TTC549 (cell line): ENCODE measurements around the gene GFY.

Source experiments
- FAIRE-seq: peaks from 2 replicates; lab custom pipeline; 2012; peaks lifted over from hg19 to GRCh38; lab: Jason Lieb, UNC

The GFY gene, protein sequence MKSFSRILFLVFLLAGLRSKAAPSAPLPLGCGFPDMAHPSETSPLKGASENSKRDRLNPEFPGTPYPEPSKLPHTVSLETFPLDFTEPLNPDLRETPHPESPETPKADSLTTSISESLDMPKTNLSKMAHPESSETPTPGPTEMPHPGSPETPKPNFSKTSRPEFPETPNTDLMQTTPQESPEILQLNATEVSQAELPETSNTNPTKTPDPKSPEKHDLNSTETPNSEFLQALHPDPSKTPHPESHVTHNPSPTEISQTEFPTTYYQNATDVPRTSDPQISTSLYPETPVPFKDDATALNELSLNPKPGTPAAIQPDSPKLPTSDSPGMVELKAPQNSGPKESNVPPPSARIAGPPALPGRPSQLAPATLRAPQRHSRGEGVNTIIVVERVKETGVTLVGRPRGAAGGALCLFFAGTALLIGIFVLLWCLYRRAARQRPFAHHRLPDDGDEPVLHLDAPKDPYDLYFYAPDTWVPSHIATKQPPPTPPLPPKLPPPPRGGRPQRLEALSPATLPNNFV

GRCh38 chr19:49425178-49425577, at the start of gene GFY:
Gene GFY, plus strand, starts transcription at chr19:49425388. Its CDS starts 1,043 bp downstream, at chr19:49426431.
- FAIRE-seq = no peak

DNA sequence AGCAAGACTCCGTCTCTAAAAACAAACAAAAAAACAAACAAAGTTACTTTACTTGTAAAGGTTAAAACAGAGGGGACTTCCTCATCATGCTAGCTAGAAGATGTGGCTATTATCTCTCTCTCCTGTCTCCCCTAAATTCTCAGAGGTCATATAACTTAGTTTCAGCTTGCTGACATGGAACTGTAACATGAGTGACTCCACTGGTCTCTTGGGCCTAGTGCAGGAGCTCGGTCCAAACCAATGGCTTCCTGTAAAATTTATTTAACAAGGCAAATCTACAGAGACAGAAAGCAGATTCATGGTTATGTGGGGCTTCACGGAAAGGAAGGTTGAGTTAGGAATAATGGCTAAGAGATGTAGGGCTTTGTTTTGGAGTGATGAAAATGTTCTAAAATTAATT, 46.7 kb upstream of the GFY start:
- no peak for FAIRE-seq

- no peak for FAIRE-seq
Observed at GRCh38 chr19:49380391-49380790, 44.8 kb upstream of the GFY start.

GRCh38 chr19:49382639-49383038, 42.5 kb upstream of the GFY start:
- no peak for FAIRE-seq

- FAIRE-seq = no peak
Observed at GRCh38 chr19:49383599-49383998, 41.6 kb upstream of the GFY start.

DNA sequence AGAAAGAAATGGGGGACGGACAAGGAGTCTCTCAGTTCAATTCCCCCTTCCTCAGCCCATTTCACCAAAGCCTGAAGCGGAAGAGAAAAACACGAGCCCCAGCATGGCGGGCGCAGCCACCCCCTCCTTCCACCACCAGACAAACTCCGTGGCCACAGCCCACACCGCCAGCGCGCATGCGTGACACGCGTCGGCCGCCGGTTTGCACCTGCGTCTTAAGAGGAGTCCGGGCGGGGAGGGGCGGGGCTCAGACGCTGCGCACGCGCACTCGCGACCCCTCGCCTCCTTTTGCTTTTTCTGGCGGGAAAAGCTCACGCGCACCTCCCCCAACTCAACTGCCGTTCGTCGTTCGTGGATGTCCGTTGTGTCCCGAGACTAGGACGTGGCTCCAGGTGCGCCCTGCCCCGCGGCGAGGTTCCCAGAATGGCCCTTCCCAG, 37.2 kb upstream of the GFY start, which contains the start of gene KASH5:
KASH5 (plus strand) TSS at position 314 of the 437 bp plus-strand sequence. CDS start 2,635 bp downstream, outside the sequence.
- FAIRE-seq = no peak

GRCh38 chr19:49389406-49389805, 35.8 kb upstream of the GFY start:
- FAIRE-seq = no peak

DNA sequence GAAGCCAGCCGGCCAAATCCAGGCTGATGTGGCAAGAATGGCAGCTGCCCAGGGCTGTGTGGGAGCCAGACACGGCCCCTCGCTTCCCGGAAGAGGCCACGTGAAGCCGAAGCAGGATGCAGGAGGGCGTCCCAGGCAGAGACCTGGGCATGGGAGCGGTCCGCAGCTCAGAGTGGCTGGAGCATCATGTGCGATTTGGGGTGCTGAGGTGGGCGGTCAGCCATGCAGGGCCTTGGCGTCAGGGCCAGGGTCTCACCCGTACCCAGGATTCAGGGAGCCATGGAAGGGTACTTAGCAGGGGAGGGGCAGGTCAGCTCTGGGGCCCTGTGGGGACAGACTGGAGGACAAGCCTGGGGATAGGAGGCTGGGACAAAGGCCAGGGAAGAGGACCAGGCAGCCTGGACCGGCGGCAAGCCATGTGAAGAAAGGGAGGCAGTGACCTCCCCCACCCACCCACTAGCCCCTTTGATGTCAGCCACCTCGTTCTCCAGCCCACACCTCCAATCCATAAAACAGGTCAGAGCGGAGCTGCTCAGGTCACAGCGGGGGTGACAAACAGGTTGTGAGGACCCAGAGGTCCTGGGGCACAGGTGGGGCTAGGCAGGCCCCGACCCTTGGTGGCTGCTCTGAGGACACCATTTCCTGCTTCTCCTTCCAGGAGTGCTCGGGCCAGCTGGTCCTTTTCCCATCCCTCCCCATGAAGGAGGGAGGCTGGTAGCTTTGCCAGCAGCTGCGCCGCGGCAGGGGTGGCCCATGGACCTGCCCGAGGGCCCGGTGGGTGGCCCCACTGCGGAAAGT, 34.9 kb upstream of the GFY start:
- no peak for FAIRE-seq

DNA sequence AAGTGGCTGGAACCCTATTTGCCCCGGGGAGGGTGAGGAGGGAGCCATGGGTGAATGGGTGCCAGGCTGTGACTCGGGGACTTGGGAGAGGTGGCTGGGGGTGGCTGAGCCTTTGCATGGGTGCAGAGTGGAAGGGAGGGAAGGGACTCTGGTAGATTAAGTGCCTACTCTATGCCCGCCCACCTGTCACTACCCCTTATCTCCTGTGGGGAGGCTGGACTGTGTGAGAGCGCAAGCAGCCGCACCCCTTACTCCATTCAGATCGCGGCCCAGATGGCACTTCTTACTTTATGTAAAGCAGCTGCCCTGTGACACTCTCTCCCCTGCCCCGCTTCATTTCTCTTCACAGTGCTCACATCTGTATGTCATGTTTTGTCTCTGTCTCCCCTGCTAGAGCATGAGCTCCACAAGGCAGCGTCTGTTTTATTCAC, 34.2 kb upstream of the GFY start:
- FAIRE-seq = no peak

GRCh38 chr19:49391581-49392399, 33.4 kb upstream of the GFY start:
- FAIRE-seq = no peak

DNA sequence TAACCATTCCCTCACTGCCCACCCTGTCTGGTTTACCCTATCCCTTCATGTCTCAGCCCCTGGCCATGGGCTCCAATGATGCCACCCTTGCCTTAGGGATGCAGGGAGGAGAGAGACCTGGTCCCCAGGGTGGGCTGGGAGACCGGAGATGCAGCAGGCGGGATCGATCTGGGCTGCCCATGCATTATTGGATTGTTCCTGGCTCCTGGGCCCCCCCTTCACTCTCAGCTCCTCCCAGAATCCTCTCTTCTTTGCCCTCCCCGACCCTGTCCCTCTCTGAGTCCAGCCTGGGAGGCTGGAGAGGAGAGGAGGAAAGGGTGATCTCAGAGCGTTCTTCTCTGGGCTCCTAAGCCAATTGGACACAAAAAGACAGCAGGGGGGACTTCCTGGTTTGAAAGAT, 31.3 kb upstream of the GFY start:
- no peak for FAIRE-seq

DNA sequence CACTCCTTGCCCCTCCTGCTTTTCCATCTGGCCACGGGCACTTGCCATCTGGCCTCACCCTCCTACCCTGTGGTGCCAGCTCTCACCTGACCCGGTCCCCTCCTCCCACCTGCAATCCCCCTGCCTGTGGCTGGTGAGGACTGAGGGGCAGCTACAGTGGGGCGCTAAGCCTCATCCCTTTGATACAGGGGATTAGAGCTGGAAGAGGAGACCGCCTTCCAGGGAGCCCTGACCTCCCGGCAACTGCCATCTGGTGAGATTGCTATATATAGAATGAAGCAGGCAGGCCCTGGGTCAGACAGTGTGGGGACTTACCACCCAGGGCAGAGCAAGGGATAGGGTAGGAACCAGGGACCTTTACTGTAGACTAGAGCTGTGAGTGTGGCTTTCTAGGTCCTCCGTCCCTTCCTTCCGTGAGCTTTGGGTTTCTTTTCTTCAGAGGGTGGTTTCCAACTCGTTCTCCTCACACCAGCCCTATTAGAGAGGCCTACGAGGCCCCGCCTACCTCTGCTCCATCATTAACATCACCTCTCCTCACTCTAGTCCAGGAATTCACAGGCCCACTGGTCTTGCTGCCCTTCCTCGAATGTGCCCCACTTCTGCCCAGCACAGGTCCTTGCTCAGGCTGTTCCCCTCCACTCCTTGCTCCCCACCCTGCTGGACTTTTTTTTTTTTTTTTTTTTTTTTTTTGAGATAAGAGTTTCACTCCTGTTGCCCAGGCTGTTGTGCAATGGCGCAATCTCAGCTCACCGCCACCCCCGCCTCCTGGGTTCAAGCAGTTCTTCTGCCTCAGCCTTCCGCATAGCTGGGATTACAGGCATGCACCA, 29.4 kb upstream of the GFY start:
- no peak for FAIRE-seq

GRCh38 chr19:49396738-49397505, 28.3 kb upstream of the GFY start:
- no peak for FAIRE-seq

DNA sequence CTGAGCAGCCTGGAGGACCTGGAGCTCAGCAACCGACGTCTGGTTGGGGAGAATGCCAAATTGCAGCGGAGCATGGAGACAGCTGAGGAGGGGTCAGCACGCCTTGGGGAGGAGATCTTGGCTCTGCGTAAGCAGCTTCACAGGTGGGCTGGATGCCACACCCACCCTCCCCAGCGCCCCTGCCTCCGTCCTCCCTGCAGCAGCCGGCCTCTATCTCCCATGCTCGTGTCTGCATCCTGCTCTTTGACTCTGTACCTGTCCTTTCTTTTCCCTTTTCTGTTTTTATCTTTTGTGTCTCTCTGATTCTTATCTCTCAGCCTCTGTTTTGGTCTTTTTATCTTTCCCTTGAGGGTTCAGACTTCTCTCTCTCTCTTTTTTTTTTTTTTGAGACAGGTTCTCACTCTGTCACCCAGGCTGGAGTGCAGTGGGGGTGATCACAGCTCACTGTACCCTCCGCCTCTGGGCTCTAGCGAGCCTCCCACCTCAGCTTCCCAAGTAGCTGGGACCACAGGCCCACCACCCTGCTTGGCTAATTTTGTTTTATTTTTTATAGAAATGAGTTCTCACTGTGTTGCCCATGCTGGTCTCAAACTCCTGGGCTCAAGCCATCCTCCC, 27.1 kb upstream of the GFY start:
- no peak for FAIRE-seq

GRCh38 chr19:49398931-49399330, 26.3 kb upstream of the GFY start:
- no peak for FAIRE-seq

GRCh38 chr19:49400029-49400428, 25.2 kb upstream of the GFY start:
- no peak for FAIRE-seq

DNA sequence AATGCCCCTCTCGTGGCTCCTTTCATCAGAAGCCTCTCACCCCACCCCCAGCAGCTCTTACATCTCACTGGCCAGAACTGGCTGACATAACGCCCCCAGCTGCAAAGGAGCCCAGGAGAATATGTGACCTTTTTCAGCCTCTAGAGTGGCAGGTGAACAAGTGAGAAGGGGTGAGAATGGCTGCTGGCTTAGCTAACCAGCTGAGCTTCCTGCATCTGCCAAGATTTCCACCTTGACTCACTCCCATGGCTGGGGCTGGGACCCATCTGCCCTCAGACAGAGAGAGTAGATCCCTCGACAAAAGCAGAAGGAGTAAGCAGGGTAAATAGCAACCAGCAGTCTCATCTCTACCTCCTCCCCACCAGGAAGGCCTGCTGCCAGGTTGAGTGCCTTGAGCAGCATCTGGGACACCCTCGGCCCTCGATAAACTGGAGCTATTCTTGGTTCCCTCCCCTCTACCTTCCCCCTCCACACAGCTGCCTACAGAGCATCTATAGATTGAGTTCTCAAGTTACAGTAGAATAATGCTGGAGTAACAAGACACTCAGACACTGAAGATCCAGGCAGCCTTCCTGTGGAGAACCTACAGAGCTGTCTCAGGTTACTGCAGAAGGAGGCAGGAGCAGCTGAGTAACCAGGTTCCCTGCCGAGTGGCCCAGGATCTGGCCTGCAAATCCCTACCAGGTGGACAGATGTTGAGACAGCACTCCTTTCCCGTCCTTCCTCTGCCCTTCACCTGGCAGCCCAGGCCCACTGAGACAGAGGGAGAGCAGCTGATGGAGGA, 21.6 kb upstream of the GFY start:
- FAIRE-seq = no peak

- no peak for FAIRE-seq
Observed at GRCh38 chr19:49407079-49407478, 18.1 kb upstream of the GFY start.

- FAIRE-seq = no peak
Observed at GRCh38 chr19:49407482-49408015, 17.6 kb upstream of the GFY start.
